Astrocyte of the spinal cord (primary cell): Measurements from ENCODE around the gene STK40.

Source experiments
- DNase-seq: peaks from one replicate; pipeline ENCODE4 v3.0.0; 2011; ENCODE audit warnings: low read depth, low spot score
- H3K4me3 ChIP-seq: 2 replicates; pipeline ENCODE4 v1.5.1; 2011; ENCODE audit warnings: low read depth, mild to moderate bottlenecking, low read length, moderate library complexity
- CTCF ChIP-seq: IDR thresholded peaks from 2 replicates; pipeline ENCODE4 v1.5.1; 2012; ENCODE audit warnings: low read depth, mild to moderate bottlenecking, low read length, inconsistent platforms
- in situ Hi-C: cut with HindIII; loops from 2 replicates; pipeline ENCODE4 v1.10.0; 2017; ENCODE audit warnings: low sequenced_read_pairs

STK40 gene

GRCh38 chr1:36385410-36386264 is at the start of gene STK40:
STK40 (minus strand) TSS chr1:36385924; CDS start chr1:36361332, 24,592 bp downstream.
- in situ Hi-C loops = no loop called here
- no peak for TF ChIP-seq CTCF
- peak; percentile 100 for DNase-seq
- H3K4me3 ChIP-seq = peak within 1 kb of the TSS; percentile 95

- H3K4me3 ChIP-seq = no peak overlapping the region
- no peak for DNase-seq
- no peak for TF ChIP-seq CTCF
- in situ Hi-C loops = no loop called here
These were observed 47.4 kb upstream of the STK40 start for GRCh38 chr1:36433102-36433501.

DNA sequence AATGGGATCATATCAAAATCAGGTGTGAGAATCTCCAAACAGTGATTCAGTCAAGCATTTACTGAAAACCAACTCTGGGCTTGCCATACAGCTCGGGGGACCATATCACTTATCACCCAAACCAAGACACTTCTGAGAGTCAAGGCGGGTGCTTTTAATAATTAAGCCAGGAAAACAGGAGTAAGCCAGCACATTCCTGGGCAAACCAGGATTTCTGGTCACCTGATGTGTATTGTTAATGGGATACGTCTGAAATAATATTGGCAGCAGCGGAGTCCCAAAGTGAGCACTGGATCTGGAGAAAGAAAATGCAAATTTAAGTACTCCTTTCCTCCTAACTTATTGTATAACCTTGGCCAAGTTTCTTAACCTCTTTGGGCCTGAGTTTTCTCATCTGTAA is 46.9 kb upstream of the STK40 start:
- H3K4me3 ChIP-seq = no peak overlapping the region
- in situ Hi-C loops = no loop called here
- TF ChIP-seq CTCF = no peak
- DNase-seq = no peak

- no peak for TF ChIP-seq CTCF
- in situ Hi-C loops = no loop called here
- H3K4me3 ChIP-seq = no peak overlapping the region
- no peak for DNase-seq
These were observed 40.1 kb upstream of the STK40 start for GRCh38 chr1:36425791-36426190.

DNA sequence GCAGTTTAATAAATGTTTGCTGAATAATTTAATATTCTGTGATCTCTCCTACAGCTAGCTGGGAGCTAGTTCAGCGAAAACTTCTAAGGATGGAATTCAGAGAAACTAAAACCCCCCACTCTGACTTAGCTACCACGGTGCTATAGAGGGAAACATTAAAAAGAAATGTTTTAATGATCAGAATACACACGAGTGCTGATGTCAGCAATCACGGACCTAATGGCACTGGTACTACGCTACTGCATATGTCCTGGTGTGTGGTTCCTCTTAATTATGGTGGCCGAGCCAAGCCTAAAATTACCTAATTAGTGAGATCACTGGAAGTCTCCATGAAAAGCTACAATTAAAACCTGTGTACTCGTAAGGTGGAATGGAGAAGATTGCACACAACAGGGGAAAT is 35.9 kb upstream of the STK40 start:
- in situ Hi-C loops = loop anchor here (25.0 kb wide), 1 partner anchor 284 kb away; the partner anchor contains the start of genes COL8A2 and TRAPPC3
- no peak for TF ChIP-seq CTCF
- H3K4me3 ChIP-seq = no peak overlapping the region
- DNase-seq = no peak

DNA sequence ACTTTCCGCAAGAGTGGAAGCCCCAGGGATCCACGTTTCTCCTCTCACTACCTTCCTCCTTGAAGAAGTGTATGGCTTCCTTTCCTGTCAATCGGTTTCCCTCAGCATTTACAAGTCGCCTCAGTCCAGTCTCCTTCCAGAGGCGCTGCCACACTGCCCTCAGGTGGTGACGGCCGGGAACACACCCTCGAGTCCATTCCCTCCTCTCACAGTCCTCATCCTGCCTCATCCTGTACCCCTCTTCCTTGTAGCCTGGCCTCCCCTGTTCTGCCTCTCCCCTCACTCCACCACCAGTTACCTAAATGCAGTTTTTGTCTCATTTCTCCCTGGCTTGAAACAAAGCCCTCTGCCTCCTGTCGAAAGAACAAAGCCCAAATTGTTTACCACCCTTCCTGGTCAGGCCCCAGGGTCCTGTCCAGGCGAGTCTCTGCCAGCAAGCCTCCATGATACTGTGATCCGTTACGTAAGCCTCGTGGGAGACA is 35.2 kb upstream of the STK40 start:
- peak; percentile 96 for TF ChIP-seq CTCF
- in situ Hi-C loops = loop anchor here (25.0 kb wide), 1 partner anchor 284 kb away; the partner anchor contains the start of genes COL8A2 and TRAPPC3
- peak; percentile 82 for DNase-seq
- no peak overlapping the region for H3K4me3 ChIP-seq
